GM19023 (cell line): ENCODE data around the gene ABCC5.

ENCODE experiments used
- ATAC-seq: cut with Tn5 transposase; IDR thresholded peaks from one replicate; pipeline ENCODE4 v1.9.1; 2021; ENCODE audit warnings: mild to moderate bottlenecking, moderate library complexity; ENCODE audit not compliant: unreplicated experiment

Gene ABCC5

GRCh38 chr3:183930086-183930485 is 87.6 kb downstream of the ABCC5 start:
- no peak for ATAC-seq

- no peak for ATAC-seq
Measured at GRCh38 chr3:183927059-183927458, 90.6 kb downstream of the ABCC5 start.

GRCh38 chr3:183924956-183925355 is 92.7 kb downstream of the ABCC5 start:
- no peak for ATAC-seq

GRCh38 chr3:183924543-183924942 is 93.1 kb downstream of the ABCC5 start:
- ATAC-seq, result no peak

- ATAC-seq, result no peak
Measured at GRCh38 chr3:183922421-183922820, 95.3 kb downstream of the ABCC5 start.

GRCh38 chr3:183921096-183921495 is 96.6 kb downstream of the ABCC5 start:
- no peak for ATAC-seq

GRCh38 chr3:183920416-183920815 is 97.3 kb downstream of the ABCC5 start:
- ATAC-seq, result no peak

GRCh38 chr3:183918178-183918577 is 99.5 kb downstream of the ABCC5 start:
- ATAC-seq, result no peak

- no peak for ATAC-seq
Measured at GRCh38 chr3:183917776-183918175, 99.9 kb downstream of the ABCC5 start.

GRCh38 chr3:183914856-183915255 is 102.8 kb downstream of the ABCC5 start:
- no peak for ATAC-seq

GRCh38 chr3:183913580-183913920 is 104.1 kb downstream of the ABCC5 start:
- ATAC-seq, result no peak

GRCh38 chr3:183912895-183913579 is 104.6 kb downstream of the ABCC5 start:
- no peak for ATAC-seq

GRCh38 chr3:183911763-183912506 is 105.7 kb downstream of the ABCC5 start:
- ATAC-seq, result no peak

- ATAC-seq, result no peak
Measured at GRCh38 chr3:183911087-183911486, 106.6 kb downstream of the ABCC5 start.

- ATAC-seq, result no peak
Measured at GRCh38 chr3:183909030-183909600, 108.6 kb downstream of the ABCC5 start.

- ATAC-seq, result no peak
Measured at GRCh38 chr3:183907911-183908331, 109.8 kb downstream of the ABCC5 start.

GRCh38 chr3:183907176-183907575 is 110.5 kb downstream of the ABCC5 start:
- no peak for ATAC-seq

GRCh38 chr3:183906234-183906921 is 111.3 kb downstream of the ABCC5 start:
- no peak for ATAC-seq

GRCh38 chr3:183904833-183905780 is 112.6 kb downstream of the ABCC5 start:
- no peak for ATAC-seq

- ATAC-seq, result no peak
Measured at GRCh38 chr3:183898028-183898431, 119.7 kb downstream of the ABCC5 start.
